Measurements from ENCODE around the gene COPZ2. TPM values are rescaled to one million over a fixed set of nuclear protein-coding genes. Genes with fewer than 3 reads are reported as not detected.
A peak's percentile ranks its signal among the peaks of the same experiment; 100 is the strongest.

Gene COPZ2
- total RNA-seq, 6 experiments from 2014 or later: 209 to 260 (median 211) TPM

GRCh38 chr17:48031966-48032365 is 5.6 kb downstream of the COPZ2 start:
- Mint-ChIP-seq H3K9me3 (no peaks in the 10 kb centered on the region), H3K27ac (no peak overlapping the region), H3K4me1 (ENCODE audit: low read depth) (peaks cover 13% of the 10 kb centered on the region), H3K36me3 (ENCODE audit: low read depth) (no peaks in the 10 kb centered on the region; the same call in 1 of the 2 replicates), H3K27me3 (ENCODE audit: insufficient read depth) (no peaks in the 10 kb centered on the region; the same call in 1 of the 2 replicates), H3K4me3 (no peak overlapping the region)
- TF ChIP-seq, protein P1, sequence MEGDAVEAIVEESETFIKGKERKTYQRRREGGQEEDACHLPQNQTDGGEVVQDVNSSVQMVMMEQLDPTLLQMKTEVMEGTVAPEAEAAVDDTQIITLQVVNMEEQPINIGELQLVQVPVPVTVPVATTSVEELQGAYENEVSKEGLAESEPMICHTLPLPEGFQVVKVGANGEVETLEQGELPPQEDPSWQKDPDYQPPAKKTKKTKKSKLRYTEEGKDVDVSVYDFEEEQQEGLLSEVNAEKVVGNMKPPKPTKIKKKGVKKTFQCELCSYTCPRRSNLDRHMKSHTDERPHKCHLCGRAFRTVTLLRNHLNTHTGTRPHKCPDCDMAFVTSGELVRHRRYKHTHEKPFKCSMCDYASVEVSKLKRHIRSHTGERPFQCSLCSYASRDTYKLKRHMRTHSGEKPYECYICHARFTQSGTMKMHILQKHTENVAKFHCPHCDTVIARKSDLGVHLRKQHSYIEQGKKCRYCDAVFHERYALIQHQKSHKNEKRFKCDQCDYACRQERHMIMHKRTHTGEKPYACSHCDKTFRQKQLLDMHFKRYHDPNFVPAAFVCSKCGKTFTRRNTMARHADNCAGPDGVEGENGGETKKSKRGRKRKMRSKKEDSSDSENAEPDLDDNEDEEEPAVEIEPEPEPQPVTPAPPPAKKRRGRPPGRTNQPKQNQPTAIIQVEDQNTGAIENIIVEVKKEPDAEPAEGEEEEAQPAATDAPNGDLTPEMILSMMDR (IDR thresholded peaks at IDR 0.05): no peak
- DNase-seq: no peak

DNA sequence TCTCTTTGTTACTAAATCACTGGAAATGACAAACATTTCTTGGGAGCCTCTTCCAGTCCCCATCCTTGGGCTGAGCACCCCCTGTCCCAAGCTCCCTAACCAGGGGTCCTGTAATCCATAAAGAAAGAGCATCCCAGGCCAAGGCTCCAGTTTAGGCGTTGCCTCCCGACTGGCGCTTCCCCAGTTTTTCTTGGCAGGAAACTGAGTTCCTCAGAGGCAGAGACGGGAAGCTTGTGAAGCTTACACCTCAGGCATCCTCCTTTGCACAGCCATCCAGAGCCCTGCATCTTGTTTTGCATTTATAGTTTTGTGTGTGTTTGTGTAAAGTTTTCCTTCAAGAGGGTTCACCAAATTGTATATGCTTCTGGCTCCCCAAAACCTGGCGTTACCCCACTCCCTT is 7.1 kb downstream of the COPZ2 start:
- no peaks in the 10 kb centered on the region for H3K9me3 Mint-ChIP-seq
- TF ChIP-seq, protein P1 (IDR thresholded peaks at IDR 0.05): no peak
- H3K4me3 Mint-ChIP-seq: no peak overlapping the region
- DNase-seq: no peak
- peaks cover 19% of the 10 kb centered on the region for H3K4me1 Mint-ChIP-seq (ENCODE audit: low read depth)
- peak overlapping the region; percentile 11; the same call in 1 of the 2 replicates for H3K27ac Mint-ChIP-seq
- H3K36me3 Mint-ChIP-seq (ENCODE audit: low read depth): no peaks in the 10 kb centered on the region; the same call in 1 of the 2 replicates
- no peaks in the 10 kb centered on the region; the same call in 1 of the 2 replicates for H3K27me3 Mint-ChIP-seq (ENCODE audit: insufficient read depth)

GRCh38 chr17:48028736-48029135 is 8.9 kb downstream of the COPZ2 start:
- peaks cover 6% of the 10 kb centered on the region for H3K27me3 Mint-ChIP-seq (ENCODE audit: insufficient read depth)
- no peak overlapping the region for H3K4me3 Mint-ChIP-seq
- H3K4me1 Mint-ChIP-seq (ENCODE audit: low read depth): peaks cover 32% of the 10 kb centered on the region
- peak overlapping the region; percentile 53; the same call in 1 of the 2 replicates for H3K27ac Mint-ChIP-seq
- TF ChIP-seq, protein P1 (IDR thresholded peaks at IDR 0.05): no peak
- H3K36me3 Mint-ChIP-seq (ENCODE audit: low read depth): no peaks in the 10 kb centered on the region; the same call in 1 of the 2 replicates
- DNase-seq: no peak
- H3K9me3 Mint-ChIP-seq: no peaks in the 10 kb centered on the region

DNA sequence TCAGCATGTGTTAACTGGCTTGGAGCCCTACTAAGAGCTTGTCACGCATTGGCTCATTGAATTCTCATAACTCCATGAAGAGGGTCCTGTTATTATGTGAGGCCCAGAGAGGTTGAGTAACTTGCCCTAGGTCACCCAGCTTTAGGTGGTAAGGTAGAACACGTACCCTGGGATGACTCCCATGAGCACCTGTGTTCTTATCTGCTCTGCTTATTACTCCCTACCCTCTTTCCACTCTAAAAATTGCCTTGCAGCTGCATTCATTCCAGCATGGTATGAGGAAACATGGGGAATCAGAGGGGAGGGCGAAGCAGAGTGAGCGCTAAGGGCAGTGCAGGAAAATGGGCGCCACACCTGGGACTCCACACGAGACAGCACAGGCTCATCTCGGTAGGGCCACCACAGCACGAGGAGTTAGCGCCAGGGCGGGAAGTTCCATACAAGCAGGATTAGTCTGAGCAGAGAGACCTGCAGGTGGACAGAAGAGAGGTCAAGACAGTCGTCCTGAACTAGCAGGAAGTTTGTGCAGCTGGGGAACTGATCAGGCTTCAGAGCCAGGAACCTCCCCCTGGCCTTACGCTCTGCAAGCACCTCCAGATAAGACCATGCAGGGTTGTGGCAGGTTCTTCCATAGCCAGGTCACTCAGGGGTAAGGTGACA is 10.1 kb downstream of the COPZ2 start:
- no peak overlapping the region; the same call in 1 of the 2 replicates for H3K4me3 Mint-ChIP-seq
- H3K36me3 Mint-ChIP-seq (ENCODE audit: low read depth): no peaks in the 10 kb centered on the region; the same call in 1 of the 2 replicates
- no peak for DNase-seq
- peaks cover 44% of the 10 kb centered on the region for H3K4me1 Mint-ChIP-seq (ENCODE audit: low read depth)
- TF ChIP-seq, protein P1 (IDR thresholded peaks at IDR 0.05): no peak
- peaks cover 6% of the 10 kb centered on the region for H3K27me3 Mint-ChIP-seq (ENCODE audit: insufficient read depth)
- H3K9me3 Mint-ChIP-seq: no peaks in the 10 kb centered on the region
- peak overlapping the region; percentile 96 for H3K27ac Mint-ChIP-seq

DNA sequence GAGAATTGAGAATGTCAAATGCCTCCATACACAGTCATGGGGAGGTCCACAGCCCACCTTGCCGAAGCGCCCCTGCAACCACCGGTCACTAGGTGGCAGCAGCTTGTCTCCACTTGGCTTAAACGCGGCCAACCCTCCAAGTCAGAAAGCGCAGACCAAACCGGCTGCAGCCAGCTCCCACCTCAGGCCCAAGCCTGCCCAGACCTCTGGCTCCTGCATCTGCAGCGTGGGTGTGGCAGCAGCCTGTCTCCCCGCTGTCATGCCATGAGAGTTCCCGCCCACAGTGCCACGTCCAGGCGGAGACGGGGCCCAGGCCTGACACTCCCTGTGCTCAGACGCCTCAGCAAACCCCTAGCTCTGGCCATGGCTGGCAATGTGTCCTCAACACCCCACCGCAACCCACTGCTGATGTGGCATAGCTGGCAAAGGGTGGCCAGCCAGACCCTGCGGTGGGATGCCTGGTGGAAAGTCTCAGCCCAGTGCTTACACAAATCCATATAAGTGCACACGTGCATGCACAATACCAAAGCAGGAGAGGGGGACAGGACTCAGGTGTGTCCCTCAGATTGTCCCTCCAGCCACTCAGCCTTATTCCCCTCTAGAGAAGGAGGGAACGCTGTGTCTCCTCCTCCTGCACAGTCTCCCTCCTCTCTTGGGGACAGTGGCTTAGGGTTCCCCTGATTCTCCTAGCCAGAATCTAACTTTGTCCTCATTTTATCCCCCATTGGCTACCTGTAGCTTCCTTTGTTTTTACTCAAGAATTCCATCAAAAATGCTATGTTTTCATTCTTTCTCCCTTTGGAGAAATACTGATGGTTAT is 10.9 kb downstream of the COPZ2 start:
- Mint-ChIP-seq H3K4me3 (peak overlapping the region; percentile 93), H3K27me3 (ENCODE audit: insufficient read depth) (peaks cover 6% of the 10 kb centered on the region), H3K36me3 (ENCODE audit: low read depth) (no peaks in the 10 kb centered on the region; the same call in 1 of the 2 replicates), H3K27ac (peak overlapping the region; percentile 96), H3K9me3 (no peaks in the 10 kb centered on the region), H3K4me1 (ENCODE audit: low read depth) (peaks cover 49% of the 10 kb centered on the region)
- TF ChIP-seq, protein P1 (IDR thresholded peaks at IDR 0.05): peak; percentile 94
- DNase-seq: peak; percentile 96

Measured in HFFc6 (cell line).